ENCODE data around the gene ZBTB7B.

DNA sequence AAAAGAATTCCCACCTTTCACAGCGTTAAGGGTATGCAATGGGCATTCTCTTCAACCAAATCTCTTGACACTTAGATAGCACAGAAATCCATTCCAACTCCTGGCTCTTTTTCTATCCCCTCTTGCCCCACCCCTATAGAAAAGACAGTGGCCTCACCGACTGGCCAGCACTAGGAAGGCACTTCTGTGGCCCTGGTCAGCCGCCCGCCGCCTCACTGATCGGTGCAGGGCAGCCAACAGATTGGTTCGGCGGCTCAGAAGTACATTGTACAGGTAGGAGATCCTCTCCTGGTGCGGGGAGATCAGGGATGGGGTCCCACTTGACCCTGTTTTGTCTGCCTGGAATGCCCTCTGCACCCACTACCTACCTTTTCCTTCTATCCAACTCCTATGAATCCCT is 21.7 kb downstream of the ZBTB7B start:
- TF ChIP-seq, protein P1, sequence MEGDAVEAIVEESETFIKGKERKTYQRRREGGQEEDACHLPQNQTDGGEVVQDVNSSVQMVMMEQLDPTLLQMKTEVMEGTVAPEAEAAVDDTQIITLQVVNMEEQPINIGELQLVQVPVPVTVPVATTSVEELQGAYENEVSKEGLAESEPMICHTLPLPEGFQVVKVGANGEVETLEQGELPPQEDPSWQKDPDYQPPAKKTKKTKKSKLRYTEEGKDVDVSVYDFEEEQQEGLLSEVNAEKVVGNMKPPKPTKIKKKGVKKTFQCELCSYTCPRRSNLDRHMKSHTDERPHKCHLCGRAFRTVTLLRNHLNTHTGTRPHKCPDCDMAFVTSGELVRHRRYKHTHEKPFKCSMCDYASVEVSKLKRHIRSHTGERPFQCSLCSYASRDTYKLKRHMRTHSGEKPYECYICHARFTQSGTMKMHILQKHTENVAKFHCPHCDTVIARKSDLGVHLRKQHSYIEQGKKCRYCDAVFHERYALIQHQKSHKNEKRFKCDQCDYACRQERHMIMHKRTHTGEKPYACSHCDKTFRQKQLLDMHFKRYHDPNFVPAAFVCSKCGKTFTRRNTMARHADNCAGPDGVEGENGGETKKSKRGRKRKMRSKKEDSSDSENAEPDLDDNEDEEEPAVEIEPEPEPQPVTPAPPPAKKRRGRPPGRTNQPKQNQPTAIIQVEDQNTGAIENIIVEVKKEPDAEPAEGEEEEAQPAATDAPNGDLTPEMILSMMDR (IDR thresholded peaks at IDR 0.05): no peak
- no peak for TF ChIP-seq POLR2A (IDR thresholded peaks at IDR 0.05)

Measured in esophagus squamous epithelium (tissue), 4 donors.